Measurements from ENCODE around the gene GLRX2.
A peak's percentile ranks its signal among the peaks of the same experiment; 100 is the strongest.

GLRX2 gene

DNA sequence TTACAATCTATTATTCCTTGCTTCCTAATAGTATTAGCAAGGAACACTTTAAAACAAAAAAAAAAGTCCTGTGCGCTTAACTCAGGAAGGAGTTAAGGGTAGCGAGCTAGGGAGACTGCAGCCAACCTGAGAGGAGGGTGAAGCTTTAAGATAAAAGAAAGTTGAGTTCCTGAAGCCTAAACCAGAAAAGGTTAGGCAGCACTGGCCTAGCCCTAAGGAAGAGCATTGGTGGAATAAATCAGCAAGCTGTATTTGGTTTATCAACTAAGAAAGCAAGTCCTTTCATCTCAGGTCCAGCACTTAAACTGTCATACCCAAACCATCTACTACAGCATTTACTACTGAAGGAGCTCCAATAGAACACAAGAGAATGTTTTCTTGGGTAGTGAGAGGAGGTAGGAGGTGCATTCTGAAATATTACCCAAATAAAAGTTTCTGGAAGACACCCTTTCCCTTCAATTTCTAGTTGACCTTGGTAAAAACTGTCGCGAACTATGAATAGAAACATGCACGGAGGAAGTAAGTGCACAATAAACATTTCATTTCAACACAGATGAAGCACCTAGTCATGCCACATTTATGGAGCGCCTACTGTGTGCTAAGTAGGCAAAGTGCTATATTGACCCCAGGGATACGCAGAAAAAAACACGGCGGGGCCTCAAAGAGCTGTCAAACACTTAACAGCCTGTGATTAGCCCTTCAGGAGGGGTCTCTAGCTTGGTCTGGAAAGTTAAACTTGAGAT is 1.3 kb downstream of the GLRX2 start:
- H3K4me3 ChIP-seq (ENCODE audit: low read depth, low read length): peak overlapping the region; percentile 73
- DNase-seq (ENCODE audit: low read depth): no peak
- TF ChIP-seq, protein P1, sequence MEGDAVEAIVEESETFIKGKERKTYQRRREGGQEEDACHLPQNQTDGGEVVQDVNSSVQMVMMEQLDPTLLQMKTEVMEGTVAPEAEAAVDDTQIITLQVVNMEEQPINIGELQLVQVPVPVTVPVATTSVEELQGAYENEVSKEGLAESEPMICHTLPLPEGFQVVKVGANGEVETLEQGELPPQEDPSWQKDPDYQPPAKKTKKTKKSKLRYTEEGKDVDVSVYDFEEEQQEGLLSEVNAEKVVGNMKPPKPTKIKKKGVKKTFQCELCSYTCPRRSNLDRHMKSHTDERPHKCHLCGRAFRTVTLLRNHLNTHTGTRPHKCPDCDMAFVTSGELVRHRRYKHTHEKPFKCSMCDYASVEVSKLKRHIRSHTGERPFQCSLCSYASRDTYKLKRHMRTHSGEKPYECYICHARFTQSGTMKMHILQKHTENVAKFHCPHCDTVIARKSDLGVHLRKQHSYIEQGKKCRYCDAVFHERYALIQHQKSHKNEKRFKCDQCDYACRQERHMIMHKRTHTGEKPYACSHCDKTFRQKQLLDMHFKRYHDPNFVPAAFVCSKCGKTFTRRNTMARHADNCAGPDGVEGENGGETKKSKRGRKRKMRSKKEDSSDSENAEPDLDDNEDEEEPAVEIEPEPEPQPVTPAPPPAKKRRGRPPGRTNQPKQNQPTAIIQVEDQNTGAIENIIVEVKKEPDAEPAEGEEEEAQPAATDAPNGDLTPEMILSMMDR (IDR thresholded peaks at IDR 0.05; ENCODE audit: low read depth, low read length, missing control alignments): no peak

DNA sequence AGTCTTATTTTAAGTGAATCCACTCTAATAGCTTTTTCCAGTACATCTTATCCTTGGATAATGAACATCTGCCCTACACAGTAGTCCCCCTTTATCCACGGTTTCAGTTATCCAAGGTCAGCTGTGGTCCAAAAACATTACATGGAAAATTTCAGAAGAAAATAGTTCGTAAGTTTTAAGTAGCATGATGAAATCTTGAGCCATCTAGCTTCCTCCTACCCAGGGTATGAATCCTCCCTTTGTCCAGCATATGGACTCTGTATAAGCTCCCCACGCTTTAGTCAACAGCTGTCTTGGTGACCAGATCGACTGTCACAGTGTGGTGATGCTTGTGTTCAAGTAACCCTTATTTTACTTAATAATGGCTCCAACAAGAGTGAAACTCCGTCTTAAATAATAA is 2.6 kb downstream of the GLRX2 start:
- no peak for DNase-seq (ENCODE audit: low read depth)
- TF ChIP-seq, protein P1 (IDR thresholded peaks at IDR 0.05; ENCODE audit: low read depth, low read length, missing control alignments): no peak

DNA sequence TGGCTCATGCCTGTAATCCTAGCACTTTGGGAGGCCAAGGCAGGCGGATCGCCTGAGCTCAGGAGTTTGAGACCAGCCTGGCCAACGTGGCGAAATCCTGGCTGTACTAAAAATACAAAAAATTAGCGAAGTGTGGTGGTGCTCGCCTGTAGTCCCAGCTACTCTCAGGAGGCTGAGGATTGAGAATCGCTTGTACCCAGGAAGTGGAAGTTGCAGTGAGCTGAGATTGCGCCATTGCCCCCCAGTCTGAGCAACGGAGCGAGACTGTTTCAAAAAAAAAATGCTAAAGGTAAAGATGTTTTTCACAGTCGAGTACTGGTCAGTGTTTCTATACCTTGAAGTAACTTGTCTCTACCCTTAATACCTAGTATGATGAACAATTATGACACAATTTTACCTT is 11.1 kb downstream of the GLRX2 start:
- H3K4me3 ChIP-seq (ENCODE audit: low read depth, low read length): no peak overlapping the region
- TF ChIP-seq, protein P1 (IDR thresholded peaks at IDR 0.05; ENCODE audit: low read depth, low read length, missing control alignments): no peak
- DNase-seq (ENCODE audit: low read depth): no peak

More for the DNA sequence above, 2.6 kb downstream of the GLRX2 start:
- H3K4me3 ChIP-seq (ENCODE audit: low read depth, low read length): no peak overlapping the region

DNA sequence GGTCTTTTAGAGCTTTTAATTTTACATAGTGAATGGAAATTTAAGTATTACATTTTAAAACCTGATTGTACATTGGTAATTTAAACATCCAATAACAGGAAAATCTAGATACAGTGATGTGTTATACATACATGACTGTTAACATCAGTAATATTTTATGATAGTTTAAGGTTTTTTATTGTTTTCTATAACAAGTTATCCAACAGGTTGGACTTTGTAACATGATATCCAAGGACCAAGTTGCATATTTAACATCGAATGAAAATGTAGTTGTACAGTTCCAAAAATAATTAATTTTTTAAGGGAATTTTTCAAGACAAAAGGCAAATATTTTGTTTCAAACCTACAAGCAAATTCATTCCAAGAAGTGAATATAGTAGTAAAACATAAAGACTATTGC is 14.3 kb downstream of the GLRX2 start:
- no peak for DNase-seq (ENCODE audit: low read depth)
- H3K4me3 ChIP-seq (ENCODE audit: low read depth, low read length): no peak overlapping the region
- TF ChIP-seq, protein P1 (IDR thresholded peaks at IDR 0.05; ENCODE audit: low read depth, low read length, missing control alignments): no peak

DNA sequence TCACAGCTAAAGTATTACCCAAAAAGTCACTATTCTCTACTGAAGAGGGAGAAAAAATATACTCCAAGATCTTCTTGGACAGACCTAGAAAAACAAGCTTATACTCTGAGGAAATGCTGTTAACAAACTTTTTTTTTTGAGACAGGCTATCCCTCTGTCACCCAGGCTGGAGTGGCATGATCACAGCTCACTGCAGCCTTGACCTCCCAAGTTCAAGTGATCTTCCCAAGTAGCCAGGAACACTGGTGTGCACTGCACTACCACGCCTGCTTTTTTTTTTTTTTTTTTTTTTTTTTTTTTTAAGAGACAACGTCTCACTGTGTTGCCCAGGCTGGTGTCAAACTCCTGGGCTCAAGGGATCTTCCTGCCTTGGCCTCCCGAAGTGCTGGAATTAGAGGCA is 17.3 kb downstream of the GLRX2 start:
- no peak overlapping the region for H3K4me3 ChIP-seq (ENCODE audit: low read depth, low read length)
- no peak for DNase-seq (ENCODE audit: low read depth)
- TF ChIP-seq, protein P1 (IDR thresholded peaks at IDR 0.05; ENCODE audit: low read depth, low read length, missing control alignments): no peak

DNA sequence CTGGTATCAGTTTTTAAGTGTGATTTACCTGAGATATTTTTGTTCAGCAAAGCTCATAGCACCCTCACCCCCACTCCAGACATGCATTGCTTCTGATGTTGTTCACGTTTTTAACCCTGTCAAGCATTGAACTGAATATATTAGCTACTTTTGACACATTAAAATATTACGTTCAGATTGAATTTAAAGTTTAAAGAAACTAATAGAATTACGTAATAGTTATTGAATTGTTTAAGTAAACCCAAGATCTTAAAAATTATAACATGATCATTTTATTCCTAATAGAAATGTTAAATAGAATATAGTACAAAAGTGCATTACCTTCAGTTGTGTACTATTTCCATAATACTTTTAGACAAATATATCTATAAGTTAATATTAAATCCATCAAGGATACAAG is 18.9 kb downstream of the GLRX2 start:
- H3K4me3 ChIP-seq (ENCODE audit: low read depth, low read length): no peak overlapping the region
- DNase-seq (ENCODE audit: low read depth): no peak
- TF ChIP-seq, protein P1 (IDR thresholded peaks at IDR 0.05; ENCODE audit: low read depth, low read length, missing control alignments): no peak

DNA sequence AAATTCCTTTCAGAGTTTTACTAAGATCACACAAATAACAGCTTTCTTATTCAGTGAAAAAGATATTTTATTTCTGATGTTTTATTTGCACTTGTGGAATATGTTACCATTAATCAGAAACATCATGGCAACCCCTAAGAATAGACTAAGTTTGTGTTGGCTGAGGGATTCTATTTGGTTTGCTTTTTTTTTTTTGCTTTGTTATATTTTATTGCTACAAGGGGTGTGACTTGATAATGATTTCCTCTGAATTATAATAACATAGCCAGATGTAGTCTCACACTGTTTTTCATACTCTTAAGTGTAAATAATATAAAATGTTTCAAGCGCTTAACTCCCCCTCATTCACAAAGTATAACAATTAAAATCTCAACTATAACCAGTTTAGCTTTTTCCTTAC is 20.0 kb downstream of the GLRX2 start:
- no peak overlapping the region for H3K4me3 ChIP-seq (ENCODE audit: low read depth, low read length)
- TF ChIP-seq, protein P1 (IDR thresholded peaks at IDR 0.05; ENCODE audit: low read depth, low read length, missing control alignments): no peak
- no peak for DNase-seq (ENCODE audit: low read depth)
